Body of pancreas (tissue), 4 donors: Measurements from ENCODE around the gene POLR1C.

Experiments
- CTCF ChIP-seq, 7 experiments: fragments of 450-650 bp in 4 of 7; fragments of 200-600 bp in 3 of 7; sonication (generic) in 3 of 7; IDR thresholded peaks; one replicate each; pipeline ENCODE4 v1.5.1; 2016 to 2019; ENCODE audit warnings: antibody characterized with exemption in 7 of 7
- POLR2A ChIP-seq, 3 donors: fragments of 450-650 bp; IDR thresholded peaks; one replicate each; pipeline ENCODE4 v1.6.1; 2016; ENCODE audit warnings: antibody characterized with exemption in 3 of 3, mild to moderate bottlenecking in 2 of 3

- TF ChIP-seq CTCF (IDR thresholded peaks at IDR 0.05) (no peak), POLR2A (IDR thresholded peaks at IDR 0.05) (no peak)
Measured at GRCh38 chr6:43467752-43468151, 49.1 kb upstream of the POLR1C start.
